HG03432 (cell line): ENCODE results near the gene FLNB.
"Not testable (repeated sequence)": the region's sequence is repeated elsewhere in the genome, so short reads cannot be mapped to it uniquely, and the experiment has no call there.

Experiments
- ATAC-seq: cut with Tn5 transposase; IDR thresholded peaks from one replicate; pipeline ENCODE4 v1.9.1; 2021; ENCODE audit warnings: mild to moderate bottlenecking, moderate library complexity; ENCODE audit not compliant: unreplicated experiment

Gene FLNB

GRCh38 chr3:57981483-57982087 is 26.6 kb upstream of the FLNB start:
- no peak for ATAC-seq

- ATAC-seq = no peak
These were observed 25.5 kb upstream of the FLNB start for GRCh38 chr3:57982561-57983243.

- peak; percentile 95 for ATAC-seq
These were observed 24.3 kb upstream of the FLNB start for GRCh38 chr3:57983734-57984518.

GRCh38 chr3:57985176-57985983 is 22.8 kb upstream of the FLNB start:
- no peak for ATAC-seq

- no peak for ATAC-seq
These were observed 22.3 kb upstream of the FLNB start for GRCh38 chr3:57985984-57986246.

GRCh38 chr3:57986261-57986660 is 22.0 kb upstream of the FLNB start:
- ATAC-seq = no peak

GRCh38 chr3:57989198-57989597 is 19.0 kb upstream of the FLNB start:
- ATAC-seq = not testable (repeated sequence)

- ATAC-seq = no peak
These were observed 18.6 kb upstream of the FLNB start for GRCh38 chr3:57989646-57990045.

- no peak for ATAC-seq
These were observed 15.6 kb upstream of the FLNB start for GRCh38 chr3:57992452-57993213.

- peak; percentile 57 for ATAC-seq
These were observed 9.6 kb upstream of the FLNB start for GRCh38 chr3:57998366-57999283.

- ATAC-seq = no peak
These were observed 8.7 kb upstream of the FLNB start for GRCh38 chr3:57999417-58000115.

GRCh38 chr3:58000306-58001085 is 7.7 kb upstream of the FLNB start:
- ATAC-seq = no peak

GRCh38 chr3:58001086-58001467 is 7.1 kb upstream of the FLNB start:
- ATAC-seq = no peak

- ATAC-seq = no peak
These were observed 6.2 kb upstream of the FLNB start for GRCh38 chr3:58001979-58002378.

- ATAC-seq = no peak
These were observed 5.1 kb upstream of the FLNB start for GRCh38 chr3:58003093-58003492.

GRCh38 chr3:58004973-58005372 is 3.2 kb upstream of the FLNB start:
- ATAC-seq = no peak

- ATAC-seq = no peak
These were observed 2.6 kb upstream of the FLNB start for GRCh38 chr3:58005669-58006068.

GRCh38 chr3:58006661-58007060 is 1.6 kb upstream of the FLNB start:
- ATAC-seq = no peak
